HG02943 (cell line): Measurements from ENCODE around the gene CIAO3.
"Not testable (repeated sequence)": the region's sequence is repeated elsewhere in the genome, so short reads cannot be mapped to it uniquely, and the experiment has no call there.

Source experiments
- ATAC-seq: cut with Tn5 transposase; IDR thresholded peaks from one replicate; pipeline ENCODE4 v1.9.1; 2021; ENCODE audit warnings: mild to moderate bottlenecking, low read depth, moderate library complexity; ENCODE audit not compliant: unreplicated experiment

The CIAO3 gene

GRCh38 chr16:695355-696089 lies 45.3 kb downstream of the CIAO3 start:
- ATAC-seq, result no peak

- ATAC-seq, result no peak
Measured at GRCh38 chr16:694863-695354, 45.9 kb downstream of the CIAO3 start.

- ATAC-seq, result no peak
Measured at GRCh38 chr16:694187-694862, 46.5 kb downstream of the CIAO3 start.

GRCh38 chr16:693766-694165 lies 47.0 kb downstream of the CIAO3 start:
- no peak for ATAC-seq

GRCh38 chr16:693364-693763 lies 47.4 kb downstream of the CIAO3 start:
- no peak for ATAC-seq

- no peak for ATAC-seq
Measured at GRCh38 chr16:692356-693108, 48.3 kb downstream of the CIAO3 start.

- ATAC-seq, result not testable (repeated sequence)
Measured at GRCh38 chr16:691242-691641, 49.6 kb downstream of the CIAO3 start.

- ATAC-seq, result no peak
Measured at GRCh38 chr16:689175-689897, 51.5 kb downstream of the CIAO3 start.

GRCh38 chr16:687499-687898 lies 53.3 kb downstream of the CIAO3 start:
- no peak for ATAC-seq

GRCh38 chr16:686459-687260 lies 54.1 kb downstream of the CIAO3 start:
- no peak for ATAC-seq

GRCh38 chr16:685967-686366 lies 54.8 kb downstream of the CIAO3 start:
- no peak for ATAC-seq

- ATAC-seq, result no peak
Measured at GRCh38 chr16:684961-685696, 55.7 kb downstream of the CIAO3 start.

- ATAC-seq, result peak; percentile 62
Measured at GRCh38 chr16:684071-684794, 56.6 kb downstream of the CIAO3 start, which contains the start of gene JMJD8. Gene JMJD8 (minus strand): TSS chr16:684334. CDS start chr16:684319, 15 bp downstream.

- ATAC-seq, result no peak
Measured at GRCh38 chr16:683396-684070, 57.3 kb downstream of the CIAO3 start.

- no peak for ATAC-seq
Measured at GRCh38 chr16:682493-683395, 58.1 kb downstream of the CIAO3 start.

GRCh38 chr16:681746-682427 lies 58.9 kb downstream of the CIAO3 start:
- no peak for ATAC-seq
